ENCODE measurements around the gene PFDN1.

Gene PFDN1

DNA sequence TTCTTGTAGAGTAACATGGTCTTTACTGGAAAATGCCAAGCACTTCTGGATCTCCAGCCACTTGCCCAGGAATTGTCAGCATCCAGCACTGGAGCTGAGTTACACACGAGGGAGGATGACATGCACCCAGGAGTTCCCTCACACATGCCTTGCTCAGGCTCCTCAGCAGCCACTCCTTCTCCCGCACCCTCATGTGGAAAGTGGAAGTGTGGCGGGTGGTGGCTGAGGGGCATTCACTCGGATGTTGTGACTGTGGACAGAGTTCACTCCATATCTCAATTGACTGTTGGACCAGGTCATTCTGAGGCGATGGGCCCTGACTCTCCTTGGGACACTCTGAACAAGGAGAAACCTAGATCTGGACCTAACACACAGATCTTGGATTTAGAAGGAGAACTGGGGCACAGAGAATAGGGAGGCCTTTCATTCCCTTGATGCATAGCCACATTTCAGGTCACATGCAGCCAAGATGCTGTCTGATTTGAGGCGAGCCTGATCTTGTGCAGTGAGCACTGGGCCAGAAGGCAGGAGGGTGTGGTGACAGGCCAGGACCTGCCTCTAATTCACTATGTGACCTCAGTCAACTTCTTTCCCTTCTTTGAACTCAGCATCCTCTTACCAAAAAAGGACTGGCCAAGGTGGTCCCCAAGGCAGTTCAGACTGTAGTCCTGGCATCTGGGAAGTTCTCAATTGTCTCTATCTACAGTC lies 65.9 kb downstream of the PFDN1 start:
- DNase-seq = no peak

DNA sequence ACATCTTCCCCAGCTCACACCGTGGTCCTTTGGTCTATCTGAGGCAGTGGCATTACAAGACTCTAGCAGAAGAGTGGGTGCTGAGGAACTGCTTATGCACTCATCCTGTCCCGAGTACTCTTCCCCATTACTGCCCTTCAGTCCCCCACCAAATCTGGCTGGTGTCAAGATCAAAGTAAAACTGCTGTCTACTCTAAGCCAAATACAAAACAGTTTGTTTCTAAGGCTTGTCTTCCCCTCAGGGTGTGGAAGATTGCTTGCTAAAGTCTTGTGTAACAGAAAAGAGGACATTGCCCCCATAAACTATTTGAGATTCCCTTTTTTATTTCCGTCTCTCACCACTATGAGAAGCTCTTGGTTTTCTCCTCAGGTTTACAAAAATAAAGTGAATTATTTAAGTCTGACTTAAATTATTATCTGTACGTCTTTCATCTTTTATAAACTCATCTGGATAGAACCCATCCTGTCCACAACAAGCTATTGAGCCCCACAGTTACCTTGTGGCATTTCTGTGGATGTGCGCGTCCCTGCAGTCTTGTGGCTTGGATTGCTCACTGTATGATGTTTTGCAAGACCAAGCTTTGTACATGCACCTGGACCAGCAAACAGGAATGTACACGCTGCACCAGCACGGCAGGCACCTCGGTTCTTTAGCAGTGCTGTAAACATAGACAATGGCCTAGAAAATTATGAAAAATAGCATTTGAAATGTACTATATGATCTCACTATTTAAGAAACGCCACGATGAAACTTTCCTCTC lies 66.9 kb downstream of the PFDN1 start:
- peak; percentile 32 for DNase-seq

DNA sequence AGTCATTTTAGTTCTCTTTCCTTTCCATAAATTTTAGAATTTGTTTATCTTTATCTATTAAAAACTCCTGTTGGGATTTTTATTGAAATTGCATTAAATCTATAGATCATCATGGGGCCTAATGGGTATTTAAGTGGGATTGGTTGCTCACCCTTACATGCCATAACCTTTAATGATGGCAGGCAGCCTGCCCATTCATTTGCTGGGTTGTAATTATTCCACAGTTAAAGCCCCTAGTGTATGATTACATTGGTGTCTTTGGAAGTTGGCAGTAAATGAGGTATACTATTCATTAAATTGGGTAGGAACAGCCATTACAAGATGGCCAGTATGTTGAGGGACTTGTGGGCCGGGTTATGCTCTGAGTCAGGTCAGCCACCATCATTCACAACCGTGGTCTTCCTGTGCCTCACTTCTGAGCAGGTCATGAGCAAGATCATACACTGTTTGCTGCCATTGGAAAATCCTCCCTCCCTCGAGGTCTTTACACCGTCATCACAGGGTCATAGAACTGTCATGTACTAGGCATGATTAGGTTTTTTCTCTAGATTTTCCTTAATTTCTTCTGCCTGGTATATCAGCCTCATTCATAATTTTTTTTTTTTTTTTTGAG lies 68.4 kb downstream of the PFDN1 start:
- no peak for DNase-seq

DNA sequence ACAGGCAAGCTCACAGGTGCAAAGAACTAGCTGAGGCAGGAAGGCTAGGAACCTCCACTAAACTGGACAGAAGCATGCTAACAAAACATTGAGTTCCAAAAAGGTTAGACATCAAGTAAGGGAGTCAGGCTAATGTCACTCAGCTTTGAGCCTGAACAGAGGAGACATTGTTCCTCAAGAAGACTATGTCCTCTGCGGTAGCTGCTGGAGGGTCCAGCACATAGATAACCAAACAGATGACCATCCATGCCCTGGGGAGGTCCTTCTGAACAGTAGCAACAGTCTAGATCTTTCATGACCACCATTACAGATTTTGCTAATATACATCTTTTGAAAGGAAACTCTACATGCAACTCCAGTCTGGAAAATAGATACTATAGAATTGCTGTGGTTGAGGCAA lies 70.2 kb downstream of the PFDN1 start:
- no peak for DNase-seq

DNA sequence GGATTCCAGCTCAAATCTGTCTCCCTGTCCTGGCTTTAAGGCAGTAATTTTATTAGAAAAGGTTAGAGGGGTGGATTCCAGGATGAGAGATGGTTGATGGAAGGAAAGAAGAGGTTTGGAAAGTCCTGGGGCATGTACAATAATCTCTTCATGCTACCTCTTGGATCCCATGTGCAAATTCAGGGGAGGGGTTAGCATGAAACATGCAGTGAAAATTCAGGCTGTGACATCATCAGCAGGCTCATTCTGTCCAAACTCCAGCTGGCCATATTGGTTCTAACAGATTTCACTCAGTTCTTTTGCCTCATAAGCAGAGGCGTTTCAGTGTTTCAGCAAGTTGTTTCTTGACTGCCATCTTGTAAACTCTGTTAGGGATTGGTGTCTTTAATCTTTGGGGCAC lies 72.5 kb downstream of the PFDN1 start:
- no peak for DNase-seq

DNA sequence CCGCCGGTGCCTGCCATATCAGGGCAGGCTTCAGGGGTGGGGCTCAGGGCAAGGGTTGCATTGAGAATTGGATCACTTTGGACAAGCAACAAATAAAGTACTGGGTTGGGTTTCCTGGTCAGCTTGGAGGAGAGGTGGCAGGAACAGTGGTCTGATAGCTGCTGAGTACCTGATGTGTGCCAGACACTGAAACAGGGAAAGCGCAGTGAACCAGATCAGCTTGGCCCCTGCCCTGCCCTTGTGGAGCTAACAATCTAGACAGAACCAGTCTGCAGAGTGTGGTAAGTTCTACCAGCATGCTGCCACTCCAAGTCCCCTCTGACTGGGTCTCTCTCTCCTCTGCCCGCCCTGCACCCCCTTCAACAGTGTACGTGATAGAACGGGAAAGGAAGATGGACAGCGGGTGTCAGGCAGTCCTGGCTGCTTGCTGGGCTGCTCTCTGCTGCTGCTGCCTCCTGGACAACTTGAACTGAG lies 74.5 kb downstream of the PFDN1 start:
- no peak for DNase-seq

DNA sequence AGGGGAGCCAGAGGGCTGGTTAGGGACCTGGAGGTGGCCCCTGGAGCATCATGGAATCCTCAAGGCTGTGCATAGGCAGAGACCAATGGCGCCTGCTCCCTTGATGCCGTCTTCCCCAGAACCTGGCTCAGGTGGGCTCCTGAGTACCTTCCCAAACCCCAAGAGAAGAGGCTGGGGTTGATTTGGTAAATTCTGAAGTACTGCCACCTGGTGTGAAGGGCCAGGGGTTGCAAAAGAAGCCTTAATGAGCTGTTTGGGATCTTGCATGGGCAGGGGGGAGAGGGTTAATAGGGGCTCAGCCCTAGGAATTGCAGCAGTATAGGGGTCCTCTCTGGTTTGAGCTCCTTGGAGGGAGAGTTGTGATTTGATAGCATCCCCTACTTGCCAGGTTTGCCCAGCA lies 75.9 kb downstream of the PFDN1 start:
- no peak for DNase-seq

DNA sequence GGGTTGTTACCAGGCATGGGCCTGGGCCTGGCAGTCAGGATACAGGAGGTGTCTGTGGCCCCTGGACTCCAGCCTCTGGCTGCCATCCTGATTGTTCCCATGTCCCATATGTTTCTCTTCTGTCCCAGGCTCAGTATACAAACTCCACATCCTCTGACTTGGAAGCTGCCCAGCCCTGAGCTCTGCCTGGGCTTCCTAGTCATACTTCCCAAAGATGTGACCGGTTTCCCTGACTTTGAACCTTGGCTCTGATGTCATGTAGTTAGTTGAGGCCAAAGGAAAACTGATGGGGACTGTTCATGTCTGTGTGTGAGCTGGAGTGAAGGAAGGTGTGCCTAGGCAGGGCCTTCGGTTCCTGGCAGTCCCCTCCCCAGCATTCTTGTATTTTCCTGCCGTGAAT lies 77.5 kb downstream of the PFDN1 start:
- DNase-seq = no peak

DNA sequence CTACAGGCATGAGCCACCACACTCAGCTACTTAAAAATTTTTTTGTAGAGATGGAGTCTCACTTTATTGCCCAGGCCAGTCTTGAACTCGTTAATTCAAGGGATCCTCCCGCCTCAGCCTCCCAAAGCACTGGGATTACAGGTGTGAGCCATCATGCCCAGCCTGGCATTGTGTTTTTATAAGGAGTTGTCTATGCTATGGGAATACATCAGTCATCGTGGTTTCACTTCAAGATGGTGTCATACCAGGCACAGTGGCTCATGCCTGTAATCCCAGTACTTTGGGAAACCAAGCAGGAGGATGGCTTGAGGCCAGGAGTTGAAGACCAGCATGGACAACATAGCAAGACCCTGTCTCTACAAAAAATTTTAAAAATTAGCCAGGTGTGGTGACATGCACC lies 78.2 kb downstream of the PFDN1 start:
- DNase-seq = no peak

DNA sequence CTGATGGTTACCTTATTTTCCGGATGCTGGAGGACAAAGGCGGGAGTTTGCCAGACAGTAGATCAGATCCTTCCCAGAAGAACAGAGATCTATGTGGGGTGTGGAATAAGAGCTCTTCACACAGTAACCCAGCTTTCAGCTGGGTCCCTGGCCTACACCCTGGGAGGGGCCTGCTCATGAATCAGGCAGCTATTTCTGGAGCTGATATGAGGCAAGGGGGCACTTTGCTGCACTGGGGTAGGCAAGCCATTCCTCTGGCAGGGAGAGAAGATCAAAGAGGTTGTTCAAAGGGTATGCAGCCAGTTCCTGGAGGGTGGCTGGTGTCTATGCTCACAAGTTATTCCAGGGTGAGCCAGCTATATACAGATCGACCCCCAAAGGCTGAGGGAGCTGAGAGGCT lies 79.3 kb downstream of the PFDN1 start:
- no peak for DNase-seq

DNA sequence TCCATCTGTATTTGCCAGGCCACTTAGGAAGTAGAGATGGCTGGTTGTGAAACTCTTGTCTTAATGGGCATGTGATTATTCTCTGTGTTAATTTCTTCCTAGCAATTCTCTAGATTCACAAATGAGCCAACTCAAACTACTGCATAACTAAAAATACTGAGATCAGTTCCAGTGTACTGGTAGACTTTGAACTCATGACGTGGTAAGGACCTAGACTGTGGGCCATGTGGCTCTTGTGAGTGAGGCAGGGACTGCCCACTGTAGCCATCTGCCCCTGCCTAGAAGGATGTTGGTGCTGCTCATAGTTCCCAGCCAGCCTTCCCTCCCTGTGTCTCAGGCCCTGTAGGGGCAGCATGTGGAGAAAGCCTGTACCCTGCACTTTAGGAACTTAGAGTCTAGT lies 80.5 kb downstream of the PFDN1 start:
- DNase-seq = no peak

DNA sequence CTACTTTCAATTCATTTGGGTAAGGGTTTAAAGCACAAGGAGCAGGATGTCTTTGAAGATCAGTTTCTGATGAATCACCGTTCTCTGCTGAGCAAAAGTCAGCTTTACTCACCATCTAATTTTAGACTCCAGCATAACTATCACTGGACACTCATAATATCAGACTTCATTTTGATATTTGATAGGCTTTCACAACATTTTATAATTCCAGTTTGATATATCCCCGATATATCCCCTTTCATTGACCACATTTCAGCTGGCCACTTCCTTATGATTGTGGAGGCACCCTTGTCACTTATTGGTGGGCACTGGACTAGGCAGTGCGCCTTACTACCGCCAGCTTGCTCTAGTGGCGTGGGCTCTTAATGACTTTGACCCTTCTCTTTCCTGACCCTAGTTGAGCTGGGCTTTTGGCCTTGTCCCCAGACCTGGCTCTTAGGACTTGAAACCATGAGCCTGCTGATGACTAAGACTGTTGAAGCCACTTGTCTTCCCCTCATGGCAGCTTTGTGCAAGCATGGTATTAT lies 81.1 kb downstream of the PFDN1 start:
- DNase-seq = no peak

DNA sequence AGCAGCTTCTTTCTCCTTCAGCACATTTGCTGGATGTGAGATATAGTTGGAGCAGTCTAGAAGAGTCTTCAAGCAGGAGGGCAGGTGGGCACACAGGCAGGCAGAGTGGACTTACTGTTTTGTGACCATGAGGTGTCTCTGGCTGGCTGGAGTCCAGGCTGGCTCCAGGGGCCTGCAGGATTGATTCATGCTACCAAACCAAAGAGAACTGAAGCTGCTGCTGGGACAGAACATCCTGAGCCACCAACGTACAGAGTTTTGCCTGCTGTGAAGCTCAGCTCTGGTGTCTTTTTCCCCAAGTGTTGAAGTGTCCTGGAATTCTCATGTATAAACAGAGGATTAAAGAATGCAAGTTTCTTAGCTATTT lies 82.2 kb downstream of the PFDN1 start:
- no peak for DNase-seq

DNA sequence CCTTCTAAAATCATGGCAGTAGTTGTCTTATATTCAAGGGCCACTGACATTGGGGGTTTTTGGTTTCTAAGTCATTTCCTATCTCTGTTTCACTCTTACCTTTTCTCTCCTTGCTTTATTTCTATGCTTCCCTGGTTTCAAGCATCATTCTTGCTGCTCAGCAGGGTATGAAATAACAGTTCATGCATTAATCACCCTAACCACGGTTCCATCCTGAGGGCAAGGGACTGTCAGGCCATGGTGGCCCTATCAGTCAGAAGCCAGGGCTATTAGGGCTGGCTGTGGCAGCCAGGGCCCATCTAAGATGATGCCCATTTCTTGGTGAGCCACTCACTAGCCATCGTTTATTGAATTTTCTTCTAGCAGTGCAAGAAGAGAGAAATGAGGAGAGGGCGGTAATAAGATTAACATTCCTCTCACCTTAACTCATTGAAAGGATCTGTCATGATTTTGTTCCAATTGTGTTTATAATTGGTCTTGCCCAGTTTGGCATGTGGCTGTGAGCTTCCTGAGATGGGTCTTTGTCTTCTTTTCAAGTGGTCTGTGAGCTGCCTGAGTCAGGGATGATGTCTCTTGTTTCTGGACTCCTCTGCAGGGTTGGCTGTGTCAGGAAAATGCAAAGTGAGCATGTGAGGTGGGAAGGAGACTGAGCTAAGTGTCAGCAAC lies 82.7 kb downstream of the PFDN1 start:
- no peak for DNase-seq

DNA sequence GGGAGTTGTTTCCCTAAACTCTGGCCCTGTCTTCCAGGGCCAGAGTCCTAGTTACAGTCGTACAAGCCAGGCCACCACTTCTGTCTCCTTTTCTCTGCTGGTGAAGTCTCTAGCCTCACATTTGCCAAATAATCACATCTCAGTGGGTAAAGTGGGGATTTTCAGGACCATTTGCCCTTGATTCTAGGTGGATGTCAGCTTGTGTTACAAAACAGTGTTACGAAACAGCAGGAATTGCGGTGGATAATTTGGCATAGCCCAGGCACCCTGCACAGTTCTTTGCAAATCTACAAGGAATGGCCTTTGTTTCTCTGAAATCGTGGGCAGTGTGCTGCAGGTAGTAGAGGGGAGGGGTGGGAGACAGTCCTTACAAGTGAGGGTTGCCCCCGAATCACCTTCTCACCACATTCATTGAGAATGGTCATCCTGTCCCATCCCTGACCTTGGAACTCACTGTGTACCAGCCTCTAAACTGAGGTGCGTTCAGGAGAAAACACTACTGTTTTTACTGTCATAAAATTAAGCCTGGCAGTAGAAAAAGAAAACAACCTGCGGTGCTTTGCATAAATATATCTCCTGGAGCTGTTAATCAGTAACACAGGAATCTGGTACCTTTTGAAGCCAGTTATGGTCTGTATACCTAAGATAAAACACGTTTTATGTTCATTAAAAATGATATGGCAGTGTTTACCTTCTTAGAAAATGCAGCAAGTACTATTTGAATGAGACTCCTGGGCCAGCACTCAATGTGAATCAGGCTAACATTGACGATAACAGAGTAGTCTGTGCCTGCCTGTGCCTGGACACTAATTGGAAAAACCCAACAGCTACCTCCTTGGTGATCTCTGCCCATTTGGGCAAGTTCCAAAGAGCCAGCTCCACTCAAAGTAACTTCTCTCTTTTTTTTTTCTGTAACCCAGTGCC lies 83.6 kb downstream of the PFDN1 start:
- DNase-seq = no peak

DNA sequence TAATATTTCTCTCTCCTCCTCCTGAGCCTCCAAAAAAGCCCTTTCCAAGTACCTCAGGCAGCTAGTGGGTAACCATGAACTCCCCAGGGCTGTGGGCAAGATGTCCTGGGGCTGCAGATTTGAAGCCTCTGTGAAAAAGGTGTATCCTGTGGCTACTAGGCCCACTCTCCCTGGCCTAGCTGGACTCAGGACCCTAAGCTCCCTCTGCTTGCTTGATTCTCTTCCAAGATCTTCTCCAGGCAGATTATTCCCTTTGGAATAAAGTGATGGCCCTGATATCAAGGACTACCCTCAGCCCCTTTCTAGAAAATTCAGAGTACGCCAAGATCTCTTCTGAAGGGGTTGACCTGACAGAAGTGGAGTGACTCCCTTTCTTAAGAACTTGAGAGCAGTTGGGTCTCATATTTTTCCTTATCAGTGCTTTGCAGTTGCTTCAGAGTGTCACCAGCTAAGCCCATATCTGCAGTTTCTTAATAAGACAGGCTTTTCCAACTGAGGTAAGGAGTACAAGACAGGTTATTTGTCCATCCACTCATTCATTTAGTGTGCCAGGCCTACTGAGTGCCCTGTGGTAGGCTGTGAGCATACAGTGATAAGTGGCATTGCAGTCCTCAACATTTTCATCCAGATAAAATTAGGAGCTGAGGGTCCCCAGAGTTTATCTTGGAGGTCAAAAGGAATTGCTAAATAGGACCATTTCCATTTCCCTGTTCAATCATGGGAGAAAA lies 85.4 kb downstream of the PFDN1 start:
- DNase-seq = peak; percentile 92

DNA sequence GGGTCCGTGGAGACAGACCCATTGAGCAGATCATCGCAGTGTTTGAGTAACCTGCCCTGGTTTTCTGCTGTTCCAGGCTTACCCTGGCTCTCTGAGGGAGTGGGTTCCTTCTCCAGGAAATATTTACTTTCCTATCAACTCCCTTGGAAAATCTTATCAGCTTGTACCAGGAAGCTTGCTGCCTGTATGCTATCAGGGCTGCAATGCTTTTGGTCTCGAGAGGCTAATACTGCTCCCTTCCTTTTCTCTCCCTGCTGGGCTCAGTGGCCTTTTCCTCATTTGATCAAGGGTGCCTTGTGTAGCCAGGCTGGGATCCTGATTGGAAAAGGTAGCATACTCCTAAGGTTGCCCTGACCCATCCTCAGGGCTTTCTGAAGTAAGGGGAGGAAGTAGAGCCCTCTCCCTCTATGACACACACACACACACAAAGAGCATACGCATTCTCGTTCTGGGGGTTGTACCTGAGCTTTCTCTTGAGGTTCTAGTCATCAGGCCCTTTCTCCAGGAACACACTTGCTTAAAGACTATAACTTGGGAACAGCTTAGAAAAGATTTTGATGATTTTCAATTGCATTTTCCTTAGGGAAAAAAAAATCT lies 86.3 kb downstream of the PFDN1 start:
- peak; percentile 28 for DNase-seq

DNA sequence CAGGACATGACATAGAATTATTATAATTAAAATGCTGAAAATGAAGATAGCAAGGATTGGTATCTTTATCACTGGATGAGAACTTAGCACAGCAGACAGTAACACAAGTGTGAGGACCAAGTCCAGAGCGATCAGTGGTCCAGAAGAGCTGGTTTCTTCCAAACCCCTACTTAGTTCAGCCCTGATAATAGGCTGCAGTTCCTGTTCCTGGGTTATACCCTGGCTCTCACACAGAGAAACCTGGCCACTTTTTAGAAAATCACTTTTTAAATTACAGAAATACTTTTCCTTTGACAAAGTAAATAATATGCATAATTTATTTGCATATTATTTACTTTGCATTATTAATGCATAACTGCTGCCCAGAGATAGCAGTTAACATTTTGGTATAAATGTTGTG lies 87.6 kb downstream of the PFDN1 start:
- DNase-seq = no peak

DNA sequence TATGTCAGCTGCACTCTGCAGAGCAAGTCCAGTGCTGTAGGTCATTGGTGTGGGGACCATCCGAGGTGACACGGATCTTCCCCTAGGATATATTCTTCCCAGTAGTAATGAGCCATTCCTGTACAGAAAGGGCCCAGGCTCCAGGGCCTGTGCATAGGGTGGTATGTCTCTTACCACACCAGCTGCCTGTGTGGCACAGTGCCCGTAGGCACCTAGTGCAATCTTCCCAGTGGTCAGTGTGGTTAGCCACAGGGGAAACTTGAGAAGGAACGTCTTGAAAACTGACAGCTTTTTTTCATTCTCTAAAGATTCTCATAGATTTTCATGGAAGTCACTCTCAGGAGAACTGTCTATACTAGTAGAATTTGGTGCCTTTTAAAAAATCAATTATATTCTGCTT lies 88.1 kb downstream of the PFDN1 start:
- peak; percentile 94 for DNase-seq

DNA sequence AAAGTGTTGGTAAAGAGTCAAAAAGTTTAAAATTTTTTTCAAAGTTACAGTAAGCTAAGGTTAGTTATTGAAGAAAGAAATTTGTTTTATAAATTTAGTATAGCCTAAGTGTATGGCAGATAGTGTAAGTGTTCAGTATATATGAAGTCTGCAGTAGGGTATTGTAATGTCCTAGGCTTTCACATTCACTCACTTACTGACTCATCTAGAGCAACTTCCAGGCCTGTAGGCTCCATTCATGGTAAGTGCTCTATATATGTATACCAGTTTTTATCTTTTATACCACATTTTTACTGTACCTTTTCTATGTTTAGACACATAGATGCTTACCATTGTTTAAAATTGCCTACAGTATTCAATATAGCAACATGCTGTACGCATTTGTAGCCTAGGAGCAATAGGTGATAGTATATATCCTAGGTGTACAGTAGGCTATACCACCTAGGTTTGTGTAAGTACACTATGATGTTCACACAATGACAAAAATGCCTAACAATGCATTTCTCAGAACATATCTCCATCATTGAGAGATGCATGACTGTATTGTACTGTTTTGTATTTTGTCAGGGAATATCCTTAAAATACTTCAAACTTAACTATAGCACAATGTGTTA lies 89.4 kb downstream of the PFDN1 start:
- DNase-seq = no peak

DNA sequence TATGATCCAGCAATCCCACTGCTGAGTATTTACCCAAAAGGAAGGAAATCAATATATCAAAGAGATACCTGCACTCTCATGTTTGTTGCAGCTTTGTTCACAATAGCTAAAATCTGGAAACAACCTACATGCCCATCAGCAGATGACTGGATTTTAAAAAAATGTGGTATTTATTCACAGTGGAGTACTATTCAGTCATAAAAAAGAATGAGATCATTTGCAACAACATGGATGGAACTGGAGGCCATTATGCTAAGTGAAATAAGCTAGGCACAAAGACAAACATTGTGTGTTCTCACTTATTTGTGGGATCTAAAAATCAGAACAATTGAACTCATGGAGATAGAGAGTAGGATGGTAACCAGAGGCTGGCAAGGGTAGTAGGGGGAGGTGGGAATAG lies 94.8 kb downstream of the PFDN1 start:
- DNase-seq = no peak
